Measurements from ENCODE around the gene FUT7. TPM values are rescaled to one million over a fixed set of nuclear protein-coding genes. Genes with fewer than 3 reads are reported as not detected.
A peak's percentile ranks its signal among the peaks of the same experiment; 100 is the strongest.
"Not testable (repeated sequence)": the region's sequence is repeated elsewhere in the genome, so short reads cannot be mapped to it uniquely, and the experiment has no call there.

Gene FUT7
- total and polyA plus RNA-seq, 4 experiments from 2014 or later, result 3.4 to 43.8 (median 13.6) TPM

DNA sequence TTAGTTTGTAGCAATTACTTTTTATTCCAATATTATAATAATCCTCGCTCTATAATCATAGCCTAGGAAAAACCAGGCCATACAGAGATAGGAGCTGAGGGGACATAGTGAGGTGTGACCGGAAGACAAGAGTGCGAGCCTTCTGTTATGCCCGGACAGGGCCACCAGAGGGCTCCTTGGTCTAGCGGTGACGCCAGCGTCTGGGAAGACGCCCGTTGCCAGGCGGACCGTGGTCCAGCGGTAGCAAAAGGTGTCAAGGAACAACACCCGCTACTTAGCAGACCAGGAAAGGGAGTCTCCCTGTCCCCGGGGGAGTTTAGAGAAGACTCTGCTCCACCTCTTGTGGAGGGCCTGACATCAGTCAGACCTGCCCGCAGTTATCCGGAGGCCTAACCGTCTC lies 27.6 kb downstream of the FUT7 start:
- H3K4me3 ChIP-seq (ENCODE audit: low read length in 2 of 2); H3K4me3 Mint-ChIP-seq; H3K27ac Mint-ChIP-seq; intact Hi-C loops (cut with micrococcal nuclease); H3K36me3 ChIP-seq (ENCODE audit: insufficient read depth, low read length); H3K27ac ChIP-seq (ENCODE audit: low read depth, low read length); H3K36me3 Mint-ChIP-seq; H3K27me3 ChIP-seq (ENCODE audit: insufficient read depth, low read length); H3K9me3 Mint-ChIP-seq; H3K9me3 ChIP-seq (ENCODE audit: control insufficient read depth in 1 of 2, low read length in 2 of 2); DNase-seq; H3K27me3 Mint-ChIP-seq: not testable (repeated sequence)
- ChIA-PET POLR2A (ENCODE audit: partially characterized antibody) (interaction anchor here (1.3 kb wide), 1 partner anchor 8 kb away, joined by 3 read pairs; the partner anchor contains the start of gene CLIC3), CTCF (ENCODE audit: partially characterized antibody) (interaction anchor here (0.7 to 3.9 kb wide), 3 partner anchors 15 to 31 kb away, joined by 3 to 18 read pairs (median 4); no protein-coding TSS in a partner anchor)
- H3K4me1 Mint-ChIP-seq, result peaks cover 5 to 21% (median 6%) of the 10 kb centered on the region in 4 donors
- peaks cover 12% of the 10 kb centered on the region for H3K4me1 ChIP-seq (ENCODE audit: insufficient read depth, low read length)

DNA sequence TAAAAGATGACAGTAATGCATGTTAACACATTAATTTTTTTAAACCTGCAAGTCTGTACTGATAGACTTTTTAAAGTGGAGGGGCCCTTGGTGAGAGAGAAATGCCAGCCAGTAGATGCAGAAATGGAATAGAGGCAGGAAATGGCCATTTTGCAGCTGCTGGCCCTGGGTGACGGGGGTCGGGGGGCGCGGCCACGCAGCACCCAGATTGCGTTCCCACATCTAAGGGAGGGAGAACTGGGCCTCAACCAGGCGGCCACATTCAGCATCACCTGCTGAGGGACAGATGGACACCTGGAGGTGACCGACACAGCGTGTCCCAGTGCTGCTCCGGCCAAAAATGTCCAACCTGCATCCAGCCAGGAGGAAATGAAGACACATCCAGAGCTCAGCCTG lies 29.2 kb downstream of the FUT7 start:
- intact Hi-C loops (cut with micrococcal nuclease), result no loop called here
- Histone ChIP-seq H3K4me3 (ENCODE audit: low read length in 2 of 2) (no peak overlapping the region), H3K9me3 (ENCODE audit: control insufficient read depth in 1 of 2, low read length in 2 of 2) (no peaks in the 10 kb centered on the region), H3K4me1 (ENCODE audit: insufficient read depth, low read length) (peaks cover 25% of the 10 kb centered on the region), H3K27ac (ENCODE audit: low read depth, low read length) (no peak overlapping the region), H3K36me3 (ENCODE audit: insufficient read depth, low read length) (no peaks in the 10 kb centered on the region), H3K27me3 (ENCODE audit: insufficient read depth, low read length) (no peaks in the 10 kb centered on the region)
- Mint-ChIP-seq H3K4me1 (peaks cover 11 to 34% (median 15%) of the 10 kb centered on the region in 4 donors), H3K9me3 (peaks cover 0 to 2% (median 0%) of the 10 kb centered on the region in 8 donors), H3K36me3 (no peaks in the 10 kb centered on the region), H3K4me3 (no peak overlapping the region), H3K27ac (no peak overlapping the region), H3K27me3 (no peaks in the 10 kb centered on the region)
- DNase-seq, result no peak
- ChIA-PET POLR2A (ENCODE audit: partially characterized antibody) (interaction anchor here (1.2 kb wide), 1 partner anchor 10 kb away, joined by 3 read pairs; the partner anchor contains the start of gene PAXX), CTCF (ENCODE audit: partially characterized antibody) (interaction anchor here (0.6 to 3.9 kb wide), 5 partner anchors 27 to 69 kb away, joined by 3 to 18 read pairs (median 3); no protein-coding TSS in a partner anchor)

DNA sequence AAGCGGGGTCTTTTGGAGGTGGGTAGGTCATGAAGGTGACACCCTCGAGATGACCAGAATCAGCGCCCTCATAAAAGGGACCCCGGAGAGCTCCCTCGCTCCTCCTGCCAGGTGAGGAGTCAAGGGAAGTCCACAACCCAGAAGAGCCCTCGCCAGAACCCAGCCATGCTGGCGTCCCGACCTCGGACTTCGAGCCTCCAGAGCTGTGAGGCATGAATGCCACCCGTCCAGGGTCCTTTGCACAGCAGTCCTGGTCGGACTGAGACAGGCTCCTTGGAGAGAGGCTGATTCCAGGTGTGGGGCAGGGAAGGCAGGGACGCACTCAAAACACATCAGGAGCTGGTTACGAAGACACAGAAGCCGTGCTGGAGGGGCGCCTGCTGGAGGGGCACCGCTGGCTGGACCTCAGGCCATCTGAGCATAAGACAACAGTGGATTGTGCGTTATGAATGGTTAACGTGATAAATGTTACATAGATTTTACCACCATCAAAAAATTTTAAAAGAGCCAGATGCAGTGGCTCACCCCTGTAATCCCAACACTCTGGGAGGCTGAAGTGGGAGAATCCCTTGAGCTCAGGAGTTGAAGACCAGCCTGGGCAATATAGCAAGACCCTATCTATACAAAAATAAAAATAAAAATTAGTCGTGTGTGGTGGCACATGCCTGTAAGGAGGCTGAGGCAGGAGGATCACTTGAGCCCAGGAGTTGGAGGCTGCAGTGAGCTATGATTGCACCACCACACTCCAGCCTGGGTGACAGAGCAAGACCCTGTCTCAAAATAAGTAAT lies 29.8 kb downstream of the FUT7 start:
- intact Hi-C loops (cut with micrococcal nuclease), result no loop called here
- DNase-seq, result no peak
- CTCF ChIA-PET (ENCODE audit: partially characterized antibody), result interaction anchor here (0.6 to 3.9 kb wide), 8 partner anchors 15 to 54 kb away, joined by 3 to 18 read pairs (median 4); partner anchors contain the start of gene ABCA2
- no peak overlapping the region for H3K4me3 ChIP-seq (ENCODE audit: low read length in 2 of 2)
- H3K27ac Mint-ChIP-seq, result no peak overlapping the region
- no peaks in the 10 kb centered on the region for H3K36me3 ChIP-seq (ENCODE audit: insufficient read depth, low read length)
- no peaks in the 10 kb centered on the region for H3K36me3 Mint-ChIP-seq
- no peak overlapping the region for H3K27ac ChIP-seq (ENCODE audit: low read depth, low read length)
- H3K4me1 ChIP-seq (ENCODE audit: insufficient read depth, low read length), result peaks cover 31% of the 10 kb centered on the region
- H3K9me3 ChIP-seq (ENCODE audit: control insufficient read depth in 1 of 2, low read length in 2 of 2), result no peaks in the 10 kb centered on the region
- no peaks in the 10 kb centered on the region for H3K27me3 ChIP-seq (ENCODE audit: insufficient read depth, low read length)
- POLR2A ChIA-PET (ENCODE audit: partially characterized antibody), result interaction anchor here (1.1 to 1.2 kb wide), 2 partner anchors 9 to 128 kb away, joined by 3 read pairs; partner anchors contain the start of gene PAXX
- H3K27me3 Mint-ChIP-seq, result no peaks in the 10 kb centered on the region
- peaks cover 0 to 2% (median 0%) of the 10 kb centered on the region in 8 donors for H3K9me3 Mint-ChIP-seq
- H3K4me3 Mint-ChIP-seq, result no peak overlapping the region
- H3K4me1 Mint-ChIP-seq, result peaks cover 13 to 38% (median 19%) of the 10 kb centered on the region in 4 donors

DNA sequence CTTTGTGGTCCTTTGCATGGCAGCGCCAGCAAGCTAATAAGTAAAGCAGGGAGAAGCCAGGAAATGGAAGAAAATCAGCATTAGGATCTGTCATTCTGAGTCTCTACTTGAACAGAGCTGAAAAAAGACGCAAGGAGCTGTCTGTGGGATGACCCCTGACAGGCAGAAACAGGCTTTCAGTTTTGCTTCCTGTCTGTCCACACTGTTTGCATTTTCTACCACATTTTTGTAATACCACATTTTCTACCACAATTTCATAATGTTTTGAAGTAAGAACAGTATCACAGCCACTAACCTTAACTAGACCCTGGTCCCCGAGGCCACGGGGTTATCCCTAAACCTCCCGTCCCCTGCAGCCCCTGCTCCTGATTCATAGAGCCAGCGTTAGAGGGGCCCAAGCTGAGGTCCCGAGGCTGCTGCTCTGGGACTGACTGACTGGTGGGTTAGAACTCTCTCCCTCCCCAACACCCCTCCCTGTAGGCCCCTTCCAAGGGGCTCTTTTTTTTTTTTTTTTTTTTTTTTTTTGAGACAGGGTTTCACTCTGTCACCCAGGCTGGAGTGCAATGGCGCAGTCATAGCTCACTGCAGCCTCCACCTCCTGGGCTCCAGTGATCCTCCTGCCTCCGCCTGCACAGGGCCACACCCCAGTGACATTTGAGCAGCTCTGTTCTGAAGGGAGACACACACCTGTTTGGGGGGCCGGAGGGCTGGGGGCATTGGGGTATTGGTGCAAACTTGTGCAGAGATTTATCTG lies 31.5 kb downstream of the FUT7 start:
- Histone ChIP-seq H3K27me3 (ENCODE audit: insufficient read depth, low read length) (no peaks in the 10 kb centered on the region), H3K36me3 (ENCODE audit: insufficient read depth, low read length) (no peaks in the 10 kb centered on the region), H3K27ac (ENCODE audit: low read depth, low read length) (no peak overlapping the region), H3K9me3 (ENCODE audit: control insufficient read depth in 1 of 2, low read length in 2 of 2) (no peaks in the 10 kb centered on the region), H3K4me1 (ENCODE audit: insufficient read depth, low read length) (peaks cover 45% of the 10 kb centered on the region), H3K4me3 (ENCODE audit: low read length in 2 of 2) (no peak overlapping the region)
- peak overlapping the region; percentile 65 to 92 (median 86) for H3K27ac Mint-ChIP-seq
- DNase-seq, result peak in 4 of 5 donors; percentile 40 to 53 (median 44)
- peaks cover 13 to 50% (median 25%) of the 10 kb centered on the region in 4 donors for H3K4me1 Mint-ChIP-seq
- intact Hi-C loops (cut with micrococcal nuclease), result no loop called here
- H3K4me3 Mint-ChIP-seq, result peak overlapping the region in 7 of 8 donors; percentile 26 to 81 (median 60)
- peaks cover 0 to 2% (median 0%) of the 10 kb centered on the region in 8 donors for H3K9me3 Mint-ChIP-seq
- CTCF ChIA-PET (ENCODE audit: partially characterized antibody), result interaction anchor here (0.9 to 3.0 kb wide), 8 partner anchors 21 to 158 kb away, joined by 3 to 22 read pairs (median 4); partner anchors contain the start of genes ABCA2 and AJM1
- POLR2A ChIA-PET (ENCODE audit: partially characterized antibody), result interaction anchor here (0.7 to 1.9 kb wide), 11 partner anchors 9 to 311 kb away, joined by 3 to 7 read pairs (median 3); partner anchors contain the start of genes ABCA2, FUT7 and PAXX
- H3K27me3 Mint-ChIP-seq, result no peaks in the 10 kb centered on the region
- H3K36me3 Mint-ChIP-seq, result peaks cover 0 to 3% of the 10 kb centered on the region in 2 donors

GRCh38 chr9:136997830-136998234 lies 34.1 kb downstream of the FUT7 start:
- peak overlapping the region; percentile 31 for H3K27ac ChIP-seq (ENCODE audit: low read depth, low read length)
- CTCF ChIA-PET (ENCODE audit: partially characterized antibody), result interaction anchor here (2.1 to 2.7 kb wide), 4 partner anchors 30 to 155 kb away, joined by 6 to 14 read pairs (median 12); partner anchors contain the start of genes ABCA2 and AJM1
- H3K4me3 ChIP-seq (ENCODE audit: low read length in 2 of 2), result no peak overlapping the region
- Mint-ChIP-seq H3K4me3 (peak overlapping the region; percentile 69 to 78 (median 76)), H3K27ac (peak overlapping the region; percentile 90 to 95 (median 92)), H3K9me3 (no peaks in the 10 kb centered on the region), H3K36me3 (peaks cover 0 to 6% of the 10 kb centered on the region in 2 donors), H3K4me1 (peaks cover 15 to 57% (median 31%) of the 10 kb centered on the region in 4 donors), H3K27me3 (no peaks in the 10 kb centered on the region)
- no peaks in the 10 kb centered on the region for H3K27me3 ChIP-seq (ENCODE audit: insufficient read depth, low read length)
- POLR2A ChIA-PET (ENCODE audit: partially characterized antibody), result interaction anchor here (0.7 to 4.2 kb wide), 10 partner anchors 22 to 96 kb away, joined by 3 to 32 read pairs (median 5); partner anchors contain the start of gene FUT7
- intact Hi-C loops (cut with micrococcal nuclease), result no loop called here
- DNase-seq, result peak in 4 of 5 donors; percentile 32 to 66 (median 47)
- H3K9me3 ChIP-seq (ENCODE audit: control insufficient read depth in 1 of 2, low read length in 2 of 2), result no peaks in the 10 kb centered on the region
- H3K36me3 ChIP-seq (ENCODE audit: insufficient read depth, low read length), result peaks cover 7% of the 10 kb centered on the region
- H3K4me1 ChIP-seq (ENCODE audit: insufficient read depth, low read length), result peaks cover 59% of the 10 kb centered on the region

GRCh38 chr9:136997371-136997770 lies 34.5 kb downstream of the FUT7 start:
- H3K9me3 Mint-ChIP-seq, result no peaks in the 10 kb centered on the region
- H3K9me3 ChIP-seq (ENCODE audit: control insufficient read depth in 1 of 2, low read length in 2 of 2), result no peaks in the 10 kb centered on the region
- H3K4me3 Mint-ChIP-seq, result peak overlapping the region; percentile 69 to 78 (median 76)
- peaks cover 0 to 10% of the 10 kb centered on the region in 2 donors for H3K36me3 Mint-ChIP-seq
- H3K27ac Mint-ChIP-seq, result peak overlapping the region; percentile 90 to 95 (median 92)
- peaks cover 15 to 62% (median 31%) of the 10 kb centered on the region in 4 donors for H3K4me1 Mint-ChIP-seq
- H3K4me3 ChIP-seq (ENCODE audit: low read length in 2 of 2), result no peak overlapping the region
- peaks cover 7% of the 10 kb centered on the region for H3K36me3 ChIP-seq (ENCODE audit: insufficient read depth, low read length)
- no peaks in the 10 kb centered on the region for H3K27me3 ChIP-seq (ENCODE audit: insufficient read depth, low read length)
- peak overlapping the region; percentile 31 for H3K27ac ChIP-seq (ENCODE audit: low read depth, low read length)
- H3K27me3 Mint-ChIP-seq, result no peaks in the 10 kb centered on the region
- no peak for DNase-seq
- POLR2A ChIA-PET (ENCODE audit: partially characterized antibody), result interaction anchor here (0.8 to 6.9 kb wide), 12 partner anchors 17 to 95 kb away, joined by 3 to 57 read pairs (median 7); partner anchors contain the start of genes FUT7 and LCNL1
- CTCF ChIA-PET (ENCODE audit: partially characterized antibody), result interaction anchor here (1.7 to 2.7 kb wide), 5 partner anchors 31 to 154 kb away, joined by 4 to 14 read pairs (median 12); partner anchors contain the start of genes ABCA2 and AJM1
- intact Hi-C loops (cut with micrococcal nuclease), result no loop called here
- H3K4me1 ChIP-seq (ENCODE audit: insufficient read depth, low read length), result peaks cover 62% of the 10 kb centered on the region

Measured in CD4-positive, alpha-beta memory T cell (primary cell).